GM12891 (cell line): ENCODE data around the gene HTN1.

ENCODE experiments used
- POLR2A ChIP-seq: IDR thresholded peaks from 2 replicates; pipeline ENCODE4 v1.6.1; 2011; ENCODE audit warnings: low read depth, low read length, control low read depth
- POLR2AphosphoS5 ChIP-seq: IDR thresholded peaks from 2 replicates; pipeline ENCODE4 v1.6.1; 2011; ENCODE audit warnings: low read depth, low read length, control low read depth
- POU2F2 ChIP-seq: IDR thresholded peaks from 2 replicates; pipeline ENCODE4 v1.6.1; 2011; ENCODE audit warnings: low read depth, mild to moderate bottlenecking, control low read depth, low read length, moderate library complexity
- SPI1 ChIP-seq: IDR thresholded peaks from 2 replicates; pipeline ENCODE4 v1.6.1; 2011; ENCODE audit warnings: low read depth, low read length, control low read depth
- TAF1 ChIP-seq: IDR thresholded peaks from 2 replicates; pipeline ENCODE4 v1.6.1; 2011; ENCODE audit warnings: low read depth, low read length, control low read depth

- TF ChIP-seq TAF1, result no peak
- no peak for TF ChIP-seq POLR2A
- no peak for TF ChIP-seq POLR2AphosphoS5
- no peak for TF ChIP-seq SPI1
- TF ChIP-seq POU2F2, result no peak
These were observed 23.2 kb upstream of the HTN1 start for GRCh38 chr4:70027011-70027410.
